T-helper 1 cell treated with Interleukin-12 subunit alpha and Interleukin-12 subunit beta and Interleukin-4 antibody, amounts not matched to agents 30 μg/mL and 1 μg/mL, for 36 hours (primary cell): ENCODE data around the gene SERPINB13.

ENCODE experiments used
- H3K27ac Mint-ChIP-seq: one replicate; pipeline ENCODE4 v1.8.0; 2021; ENCODE audit warnings: mild to moderate bottlenecking, mixed read lengths
- H3K27me3 Mint-ChIP-seq: one replicate; pipeline ENCODE4 v1.8.0; 2021; ENCODE audit warnings: low read depth, mixed read lengths
- H3K36me3 Mint-ChIP-seq: one replicate; pipeline ENCODE4 v1.8.0; 2021; ENCODE audit warnings: low read depth, mixed read lengths
- H3K4me1 Mint-ChIP-seq: one replicate; pipeline ENCODE4 v1.8.0; 2021; ENCODE audit warnings: low read depth, mixed read lengths
- H3K4me3 Mint-ChIP-seq: one replicate; pipeline ENCODE4 v1.8.0; 2021; ENCODE audit warnings: mild to moderate bottlenecking, moderate library complexity, mixed read lengths
- H3K9me3 Mint-ChIP-seq: one replicate; pipeline ENCODE4 v1.8.0; 2021; ENCODE audit warnings: mixed read lengths

The SERPINB13 gene

GRCh38 chr18:63567825-63568224, 19.3 kb upstream of the SERPINB13 start:
- peaks cover 23% of the 10 kb centered on the region for H3K27me3 Mint-ChIP-seq
- no peaks in the 10 kb centered on the region for H3K9me3 Mint-ChIP-seq
- H3K4me3 Mint-ChIP-seq: no peak overlapping the region
- H3K27ac Mint-ChIP-seq: no peak overlapping the region
- no peaks in the 10 kb centered on the region for H3K4me1 Mint-ChIP-seq
- no peaks in the 10 kb centered on the region for H3K36me3 Mint-ChIP-seq

GRCh38 chr18:63570721-63571120, 16.4 kb upstream of the SERPINB13 start:
- no peaks in the 10 kb centered on the region for H3K36me3 Mint-ChIP-seq
- no peak overlapping the region for H3K4me3 Mint-ChIP-seq
- H3K27ac Mint-ChIP-seq: no peak overlapping the region
- no peaks in the 10 kb centered on the region for H3K4me1 Mint-ChIP-seq
- H3K9me3 Mint-ChIP-seq: no peaks in the 10 kb centered on the region
- peaks cover 39% of the 10 kb centered on the region for H3K27me3 Mint-ChIP-seq

- peaks cover 3% of the 10 kb centered on the region for H3K4me1 Mint-ChIP-seq
- no peaks in the 10 kb centered on the region for H3K36me3 Mint-ChIP-seq
- peaks cover 53% of the 10 kb centered on the region for H3K27me3 Mint-ChIP-seq
- no peak overlapping the region for H3K27ac Mint-ChIP-seq
- no peak overlapping the region for H3K4me3 Mint-ChIP-seq
- H3K9me3 Mint-ChIP-seq: no peaks in the 10 kb centered on the region
Observed at GRCh38 chr18:63575681-63576080, 11.5 kb upstream of the SERPINB13 start.

GRCh38 chr18:63578357-63578958, 8.7 kb upstream of the SERPINB13 start:
- Mint-ChIP-seq H3K9me3 (no peaks in the 10 kb centered on the region), H3K27ac (no peak overlapping the region), H3K27me3 (peaks cover 34% of the 10 kb centered on the region), H3K4me3 (no peak overlapping the region), H3K36me3 (no peaks in the 10 kb centered on the region), H3K4me1 (peaks cover 3% of the 10 kb centered on the region)

- H3K9me3 Mint-ChIP-seq: no peaks in the 10 kb centered on the region
- peaks cover 3% of the 10 kb centered on the region for H3K4me1 Mint-ChIP-seq
- no peak overlapping the region for H3K27ac Mint-ChIP-seq
- peaks cover 30% of the 10 kb centered on the region for H3K27me3 Mint-ChIP-seq
- H3K36me3 Mint-ChIP-seq: no peaks in the 10 kb centered on the region
- H3K4me3 Mint-ChIP-seq: no peak overlapping the region
Observed at GRCh38 chr18:63579616-63580015, 7.5 kb upstream of the SERPINB13 start.

- Mint-ChIP-seq H3K27ac (no peak overlapping the region), H3K4me1 (no peaks in the 10 kb centered on the region), H3K4me3 (no peak overlapping the region), H3K9me3 (no peaks in the 10 kb centered on the region), H3K27me3 (no peaks in the 10 kb centered on the region), H3K36me3 (no peaks in the 10 kb centered on the region)
Observed at GRCh38 chr18:63585988-63586387, 1.2 kb upstream of the SERPINB13 start.

GRCh38 chr18:63586431-63586830, 712 bp upstream of the SERPINB13 start:
- Mint-ChIP-seq H3K36me3 (no peaks in the 10 kb centered on the region), H3K27me3 (peaks cover 3% of the 10 kb centered on the region), H3K9me3 (no peaks in the 10 kb centered on the region), H3K4me1 (no peaks in the 10 kb centered on the region), H3K27ac (no peak overlapping the region), H3K4me3 (no peak overlapping the region)

GRCh38 chr18:63588909-63589308, 1.8 kb downstream of the SERPINB13 start:
- Mint-ChIP-seq H3K27ac (no peak overlapping the region), H3K4me3 (no peak overlapping the region), H3K4me1 (no peaks in the 10 kb centered on the region), H3K9me3 (no peaks in the 10 kb centered on the region), H3K36me3 (no peaks in the 10 kb centered on the region), H3K27me3 (peaks cover 4% of the 10 kb centered on the region)

GRCh38 chr18:63590373-63590772, 3.2 kb downstream of the SERPINB13 start:
- Mint-ChIP-seq H3K27me3 (peaks cover 4% of the 10 kb centered on the region), H3K4me3 (no peak overlapping the region), H3K27ac (no peak overlapping the region), H3K9me3 (no peaks in the 10 kb centered on the region), H3K36me3 (no peaks in the 10 kb centered on the region), H3K4me1 (no peaks in the 10 kb centered on the region)

GRCh38 chr18:63590966-63591695, 4.0 kb downstream of the SERPINB13 start:
- Mint-ChIP-seq H3K27me3 (peaks cover 4% of the 10 kb centered on the region), H3K27ac (no peak overlapping the region), H3K9me3 (no peaks in the 10 kb centered on the region), H3K36me3 (no peaks in the 10 kb centered on the region), H3K4me3 (no peak overlapping the region), H3K4me1 (no peaks in the 10 kb centered on the region)

GRCh38 chr18:63591725-63592124, 4.6 kb downstream of the SERPINB13 start:
- H3K27me3 Mint-ChIP-seq: peaks cover 4% of the 10 kb centered on the region
- no peaks in the 10 kb centered on the region for H3K36me3 Mint-ChIP-seq
- no peaks in the 10 kb centered on the region for H3K9me3 Mint-ChIP-seq
- H3K4me1 Mint-ChIP-seq: no peaks in the 10 kb centered on the region
- H3K4me3 Mint-ChIP-seq: no peak overlapping the region
- H3K27ac Mint-ChIP-seq: no peak overlapping the region

GRCh38 chr18:63592471-63592870, 5.3 kb downstream of the SERPINB13 start:
- no peak overlapping the region for H3K4me3 Mint-ChIP-seq
- no peaks in the 10 kb centered on the region for H3K36me3 Mint-ChIP-seq
- peaks cover 4% of the 10 kb centered on the region for H3K27me3 Mint-ChIP-seq
- H3K27ac Mint-ChIP-seq: no peak overlapping the region
- H3K4me1 Mint-ChIP-seq: no peaks in the 10 kb centered on the region
- no peaks in the 10 kb centered on the region for H3K9me3 Mint-ChIP-seq

GRCh38 chr18:63596964-63597363, 9.8 kb downstream of the SERPINB13 start:
- H3K36me3 Mint-ChIP-seq: no peaks in the 10 kb centered on the region
- H3K9me3 Mint-ChIP-seq: no peaks in the 10 kb centered on the region
- no peak overlapping the region for H3K4me3 Mint-ChIP-seq
- H3K27me3 Mint-ChIP-seq: no peaks in the 10 kb centered on the region
- H3K4me1 Mint-ChIP-seq: no peaks in the 10 kb centered on the region
- no peak overlapping the region for H3K27ac Mint-ChIP-seq

GRCh38 chr18:63603355-63603754, 16.2 kb downstream of the SERPINB13 start:
- no peaks in the 10 kb centered on the region for H3K4me1 Mint-ChIP-seq
- no peaks in the 10 kb centered on the region for H3K9me3 Mint-ChIP-seq
- H3K36me3 Mint-ChIP-seq: no peaks in the 10 kb centered on the region
- no peak overlapping the region for H3K4me3 Mint-ChIP-seq
- no peaks in the 10 kb centered on the region for H3K27me3 Mint-ChIP-seq
- no peak overlapping the region for H3K27ac Mint-ChIP-seq

GRCh38 chr18:63603772-63604171, 16.6 kb downstream of the SERPINB13 start:
- Mint-ChIP-seq H3K4me3 (no peak overlapping the region), H3K36me3 (no peaks in the 10 kb centered on the region), H3K27ac (no peak overlapping the region), H3K9me3 (no peaks in the 10 kb centered on the region), H3K27me3 (no peaks in the 10 kb centered on the region), H3K4me1 (no peaks in the 10 kb centered on the region)
